T-helper 9 cell (primary cell): ENCODE measurements around the gene RYR2.
"Not testable (repeated sequence)": the region's sequence is repeated elsewhere in the genome, so short reads cannot be mapped to it uniquely, and the experiment has no call there.

Experiments used
- DNase-seq: peaks from one replicate; pipeline ENCODE4 v3.0.0-alpha.2; 2020

The RYR2 gene

GRCh38 chr1:237270353-237270752 lies 228.4 kb downstream of the RYR2 start:
- no peak for DNase-seq

GRCh38 chr1:237277994-237278393 lies 236.0 kb downstream of the RYR2 start:
- DNase-seq, result not testable (repeated sequence)

DNA sequence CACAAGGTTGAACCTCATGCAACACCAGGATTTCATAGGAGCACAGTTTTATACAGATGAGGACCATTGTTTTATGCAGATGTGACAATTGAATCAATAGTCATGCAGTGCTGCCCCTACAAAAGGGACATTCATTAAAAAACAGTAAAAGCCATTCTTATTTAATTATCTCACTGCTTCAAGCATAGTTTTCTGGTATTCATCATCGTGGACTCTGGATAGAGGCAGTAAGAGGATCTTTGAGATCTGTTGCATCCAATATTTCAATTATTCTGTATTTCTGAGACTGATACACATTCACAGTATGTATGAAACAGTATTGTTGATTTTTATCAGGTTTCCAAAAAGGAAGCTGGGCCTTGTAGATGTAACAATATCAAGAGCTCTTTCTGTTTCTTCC lies 237.6 kb downstream of the RYR2 start:
- DNase-seq, result no peak

DNA sequence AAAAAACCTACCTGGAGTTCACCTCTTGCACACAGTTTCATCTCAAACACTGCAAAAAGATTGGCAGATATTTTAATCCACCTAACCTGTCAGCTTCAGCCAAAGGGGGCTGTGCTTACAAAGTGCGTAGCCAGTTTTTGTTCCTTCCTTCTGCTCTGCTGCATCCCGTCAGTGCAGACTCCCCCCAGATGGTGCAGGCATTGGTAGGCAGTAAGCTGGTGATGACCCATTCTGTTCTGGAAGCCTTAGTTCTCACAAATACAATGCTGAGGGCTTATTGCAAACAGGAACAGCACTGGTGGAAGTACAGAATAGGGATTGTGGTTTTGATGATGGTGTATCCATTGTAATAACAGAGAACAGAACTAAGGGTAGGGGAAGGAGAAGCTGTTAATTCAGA lies 239.5 kb downstream of the RYR2 start:
- DNase-seq, result no peak

DNA sequence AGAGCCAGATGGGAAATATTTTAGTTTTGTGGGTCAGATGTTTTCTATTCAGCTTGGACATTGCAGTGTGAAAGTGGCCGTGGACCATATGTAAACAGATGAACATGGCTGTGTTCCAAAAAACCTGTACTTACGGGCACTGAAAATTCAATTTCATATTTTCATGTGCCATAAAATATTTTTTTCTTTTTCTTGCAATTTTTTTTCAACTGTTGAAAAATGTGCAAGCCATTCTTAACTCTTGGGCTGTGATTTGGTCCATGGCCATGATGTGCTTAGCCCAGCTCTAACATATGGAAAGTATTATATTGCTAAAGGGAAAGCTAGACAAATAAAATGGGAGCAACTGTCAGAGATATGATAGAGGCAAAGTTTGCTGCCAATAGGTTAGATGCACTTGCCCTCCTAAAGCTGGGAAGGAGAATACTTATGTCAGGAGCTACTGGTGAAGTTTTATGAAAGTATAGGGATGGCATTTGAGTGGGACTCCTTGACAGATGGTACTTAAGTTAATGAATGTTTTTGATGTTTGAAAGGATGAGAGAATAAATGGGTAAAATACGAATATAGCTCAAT lies 240.3 kb downstream of the RYR2 start:
- no peak for DNase-seq

DNA sequence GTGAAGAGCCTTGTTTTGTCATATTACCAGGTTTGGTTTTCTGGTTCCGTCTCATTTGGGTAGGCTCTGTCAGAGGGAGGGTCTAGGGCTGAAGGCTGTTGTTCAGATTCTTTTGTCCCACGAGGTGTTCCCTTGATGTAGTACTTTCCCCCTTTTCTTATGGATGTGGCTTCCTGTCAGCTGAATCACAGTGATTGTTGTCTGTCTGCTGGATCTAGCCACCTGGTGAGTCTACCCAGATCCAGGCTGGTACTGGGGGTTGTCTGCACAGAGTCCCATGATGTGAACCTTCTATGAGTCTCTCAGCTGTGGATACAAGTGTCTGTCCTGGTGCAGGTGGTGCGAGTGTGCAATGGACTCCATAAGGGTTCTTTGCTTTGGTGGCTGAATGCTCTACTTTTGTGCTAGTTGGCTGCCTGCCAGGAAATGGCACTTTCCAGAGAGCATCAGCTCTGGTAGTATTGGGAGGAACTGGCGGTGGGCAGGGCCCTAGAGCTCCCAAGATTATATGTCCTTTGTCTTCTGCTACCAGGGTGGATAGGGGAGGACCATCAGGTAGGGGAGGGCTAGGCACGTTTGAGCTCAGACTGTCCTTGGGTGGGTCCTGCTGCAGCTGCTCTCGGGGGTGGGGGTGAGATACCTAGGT lies 246.0 kb downstream of the RYR2 start:
- DNase-seq, result no peak

- DNase-seq, result no peak
Observed at GRCh38 chr1:237293804-237294203, 251.8 kb downstream of the RYR2 start.

GRCh38 chr1:237296861-237297260 lies 254.9 kb downstream of the RYR2 start:
- no peak for DNase-seq

GRCh38 chr1:237300642-237301041 lies 258.7 kb downstream of the RYR2 start:
- DNase-seq, result no peak

DNA sequence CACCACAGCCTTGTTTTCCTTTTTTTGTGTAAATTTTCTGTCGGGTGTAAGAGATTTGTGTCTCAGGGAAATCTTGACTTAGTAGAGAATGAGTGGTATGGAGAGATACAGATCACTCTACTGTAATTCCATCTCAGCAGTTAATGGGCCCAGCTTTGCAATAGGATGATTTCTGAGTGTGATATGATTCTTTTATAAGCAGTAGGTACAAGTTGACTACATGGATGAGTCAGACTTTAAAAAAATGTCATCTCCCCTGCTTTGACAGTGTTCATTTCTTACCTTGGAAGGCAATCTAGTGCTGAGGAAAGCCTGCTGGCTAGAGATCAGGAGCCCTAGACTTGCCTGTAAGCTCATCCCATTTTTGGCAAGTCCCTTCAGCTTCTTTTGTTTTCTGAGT lies 261.9 kb downstream of the RYR2 start:
- DNase-seq, result no peak

GRCh38 chr1:237306726-237307125 lies 264.7 kb downstream of the RYR2 start:
- DNase-seq, result no peak

- no peak for DNase-seq
Observed at GRCh38 chr1:237309595-237310118, 267.7 kb downstream of the RYR2 start.

DNA sequence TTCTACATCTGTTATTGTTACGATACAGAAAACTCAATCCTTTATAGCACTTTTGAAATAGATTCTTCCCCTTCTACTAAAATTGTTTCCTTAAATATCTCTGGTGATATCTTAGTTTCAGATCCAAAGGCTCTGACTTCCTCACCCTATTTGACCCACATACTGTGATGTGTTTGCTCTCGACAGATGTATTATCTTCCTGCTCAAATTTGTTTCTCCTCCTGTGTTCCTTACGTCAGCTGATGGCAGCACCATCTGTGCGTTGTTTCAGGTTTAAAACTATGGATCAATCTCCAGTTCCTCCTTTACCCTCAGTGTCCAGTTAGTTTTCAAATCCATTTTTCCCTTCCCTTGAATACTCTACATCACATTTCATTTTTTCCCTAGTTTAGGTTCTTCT lies 274.4 kb downstream of the RYR2 start:
- no peak for DNase-seq

GRCh38 chr1:237318748-237319147 lies 276.8 kb downstream of the RYR2 start:
- no peak for DNase-seq

- no peak for DNase-seq
Observed at GRCh38 chr1:237320890-237321289, 278.9 kb downstream of the RYR2 start.

GRCh38 chr1:237324226-237324625 lies 282.2 kb downstream of the RYR2 start:
- DNase-seq, result no peak

DNA sequence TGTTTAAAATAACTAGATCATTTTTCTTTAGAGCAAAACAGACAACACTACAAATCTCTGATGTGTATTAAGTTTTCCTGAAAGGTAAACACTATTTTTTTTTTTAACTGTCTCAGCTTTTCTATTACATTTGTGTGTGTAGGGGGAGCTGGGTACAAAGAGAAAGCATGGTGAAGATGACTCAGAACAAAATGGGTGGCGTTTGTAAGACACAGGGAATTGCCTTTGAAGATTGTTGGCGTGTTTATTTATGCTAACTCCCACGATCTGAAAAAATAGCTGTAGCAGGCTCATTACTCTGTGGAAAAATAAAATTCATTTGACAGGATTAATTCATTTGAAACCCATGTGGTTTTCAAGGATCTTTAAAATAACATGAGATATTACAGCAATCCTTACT lies 285.1 kb downstream of the RYR2 start:
- DNase-seq, result no peak

DNA sequence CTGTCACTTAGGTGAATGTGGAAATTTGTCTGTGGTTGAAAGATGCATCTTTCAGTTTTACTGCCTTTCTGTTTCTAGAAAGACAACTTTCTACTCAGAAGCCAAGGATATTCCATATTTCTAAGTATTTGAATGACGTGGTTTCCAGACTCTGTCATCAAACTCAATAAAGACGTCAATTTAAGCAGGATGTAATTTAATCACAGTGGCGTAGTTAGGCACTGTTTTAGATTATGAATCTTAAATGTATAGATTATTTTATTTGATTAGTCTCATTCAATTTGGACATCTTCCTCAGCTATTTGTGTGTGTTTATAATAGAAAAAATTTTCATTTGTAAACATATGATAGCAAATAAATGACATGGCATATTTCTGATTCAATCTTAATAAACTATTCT lies 298.9 kb downstream of the RYR2 start:
- no peak for DNase-seq

DNA sequence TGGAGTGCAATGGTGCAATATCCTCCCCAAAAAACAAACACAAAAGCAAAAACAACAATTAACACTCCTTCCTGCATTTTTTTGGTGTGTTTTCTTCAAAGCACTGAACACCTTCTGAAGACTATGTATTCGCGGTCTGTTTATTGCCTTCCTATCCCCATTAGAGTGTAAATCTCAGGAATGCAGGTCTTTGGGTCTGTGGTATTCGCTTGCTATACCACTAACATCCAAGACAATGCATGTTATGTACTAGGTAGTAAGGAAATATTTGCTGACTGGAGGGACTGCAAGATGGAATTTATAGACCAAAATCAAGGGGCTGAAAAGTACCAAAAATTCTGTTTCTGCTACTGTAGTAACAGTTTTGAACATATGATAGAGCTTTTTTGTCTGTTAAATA lies 299.4 kb downstream of the RYR2 start:
- no peak for DNase-seq

DNA sequence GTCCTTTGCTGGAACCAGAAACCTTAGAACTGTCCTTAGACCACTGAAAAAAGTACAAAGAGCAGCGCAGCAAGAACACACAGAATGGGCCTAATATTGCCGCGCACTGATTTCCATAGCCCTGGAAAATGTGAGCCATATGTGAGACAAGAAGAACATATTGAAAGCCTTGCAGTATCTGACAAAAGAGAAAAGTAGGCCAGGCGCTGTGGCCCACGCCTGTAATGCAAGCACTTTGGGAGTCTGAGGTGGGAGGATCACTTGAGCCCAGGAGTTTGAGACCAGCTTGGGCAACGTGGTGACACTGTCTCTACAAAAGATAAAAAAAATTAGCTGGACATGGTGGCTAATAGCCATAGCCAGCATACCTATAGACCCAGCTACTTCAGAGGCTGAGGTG lies 300.7 kb downstream of the RYR2 start:
- DNase-seq, result no peak

- no peak for DNase-seq
Observed at GRCh38 chr1:237352747-237353146, 310.8 kb downstream of the RYR2 start.

DNA sequence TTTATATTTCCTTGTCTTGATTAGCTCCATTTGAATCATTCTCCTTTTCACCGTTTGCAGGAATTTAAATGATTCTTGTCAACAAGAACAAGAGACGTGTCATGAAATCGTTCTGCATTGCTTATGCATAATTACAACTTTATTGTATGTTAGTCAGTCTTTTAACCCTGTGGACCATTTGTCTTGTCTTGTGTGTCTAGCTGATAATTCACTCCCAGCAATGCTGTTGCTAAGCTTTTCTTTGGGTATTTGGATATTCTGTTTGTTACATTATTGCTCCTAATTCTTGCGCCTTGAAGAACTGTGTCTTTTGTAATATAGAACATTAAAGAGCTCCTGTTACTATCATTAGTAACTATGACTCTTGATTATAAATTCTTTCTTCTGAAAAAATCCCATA lies 311.9 kb downstream of the RYR2 start:
- DNase-seq, result no peak

- no peak for DNase-seq
Observed at GRCh38 chr1:237355022-237355421, 313.0 kb downstream of the RYR2 start.

DNA sequence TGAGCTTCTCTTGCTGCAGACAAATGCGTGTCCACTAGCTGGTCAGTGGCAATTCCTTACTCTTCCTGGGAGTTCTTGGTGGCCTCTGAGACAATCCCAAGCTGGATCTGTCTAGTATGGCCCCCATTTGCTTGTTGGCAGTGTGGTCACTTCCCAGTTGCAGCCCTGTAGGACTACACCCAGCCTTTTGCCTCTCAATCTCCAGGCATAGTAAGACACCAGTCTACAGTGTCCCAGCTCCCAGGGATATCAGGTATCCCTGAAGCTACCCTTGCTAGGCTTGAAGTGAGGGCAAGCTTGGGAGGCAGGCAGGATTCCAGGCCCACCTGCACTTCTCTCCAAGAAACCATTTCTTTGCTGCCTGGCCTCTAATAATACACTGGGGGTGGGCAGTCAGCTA lies 316.6 kb downstream of the RYR2 start:
- DNase-seq, result no peak

- DNase-seq, result no peak
Observed at GRCh38 chr1:237367758-237368157, 325.8 kb downstream of the RYR2 start.
